Endodermal cell (in vitro differentiated cells): ENCODE measurements around the gene MFAP4. TPM values are rescaled to one million over a fixed set of nuclear protein-coding genes. Genes with fewer than 3 reads are reported as not detected.

ENCODE experiments used
- DNase-seq: peaks from one replicate; pipeline ENCODE4 v3.0.0-alpha.2; 2017
- H3K27ac ChIP-seq: 2 replicates; pipeline ENCODE4 v1.5.1; 2013; ENCODE audit warnings: mild to moderate bottlenecking, low read depth, low read length, moderate library complexity
- H3K27me3 ChIP-seq: 2 replicates; pipeline ENCODE4 v1.6.1; 2013; ENCODE audit warnings: mild to moderate bottlenecking, low read length, moderate library complexity; ENCODE audit not compliant: insufficient read depth, control insufficient read depth, poor library complexity, severe bottlenecking
- H3K36me3 ChIP-seq: 2 replicates; pipeline ENCODE4 v1.7.0; 2013; ENCODE audit warnings: mild to moderate bottlenecking, low read length, moderate library complexity; ENCODE audit not compliant: control insufficient read depth, insufficient read depth
- H3K4me1 ChIP-seq: one replicate; pipeline ENCODE4 v1.7.0; 2013; ENCODE audit warnings: low read length; ENCODE audit not compliant: control insufficient read depth, insufficient read depth
- H3K4me3 ChIP-seq: 2 replicates; pipeline ENCODE4 v1.5.1; 2013; ENCODE audit warnings: mild to moderate bottlenecking, low read length, moderate library complexity
- H3K9ac ChIP-seq: 2 replicates; pipeline ENCODE4 v1.6.1; 2013; ENCODE audit warnings: mild to moderate bottlenecking, low read length, moderate library complexity; ENCODE audit not compliant: poor library complexity, severe bottlenecking; ENCODE audit errors: extremely low read depth
- H3K9me3 ChIP-seq: 2 replicates; pipeline ENCODE4 v1.6.1; 2013; ENCODE audit warnings: mild to moderate bottlenecking, low read length, moderate library complexity; ENCODE audit not compliant: control insufficient read depth
- H3K27ac Mint-ChIP-seq: 2 replicates; pipeline ENCODE4 v1.8.0; 2020; ENCODE audit warnings: mixed read lengths
- H3K27me3 Mint-ChIP-seq: 2 replicates; pipeline ENCODE4 v1.8.0; 2021; ENCODE audit warnings: mild to moderate bottlenecking, mixed read lengths; ENCODE audit not compliant: insufficient read depth
- H3K36me3 Mint-ChIP-seq: 2 replicates; pipeline ENCODE4 v1.8.0; 2020; ENCODE audit warnings: low read depth, mixed read lengths
- H3K4me1 Mint-ChIP-seq: 2 replicates; pipeline ENCODE4 v1.8.0; 2020; ENCODE audit warnings: mixed read lengths
- H3K4me3 Mint-ChIP-seq: 2 replicates; pipeline ENCODE4 v1.8.0; 2020; ENCODE audit warnings: mild to moderate bottlenecking, moderate library complexity, mixed read lengths
- H3K9me3 Mint-ChIP-seq: 2 replicates; pipeline ENCODE4 v1.8.0; 2020; ENCODE audit warnings: mild to moderate bottlenecking, mixed read lengths
- WGBS, 2 experiments: methylation state at CpG; one replicate each; pipeline versions ENCODE4 v1.1.5 to v1.1.7; 2013; ENCODE audit warnings: missing lambda C conversion rate in 2 of 2, mixed read lengths in 1 of 2; ENCODE audit not compliant: insufficient coverage in 1 of 2, insufficient read length in 1 of 2; 5-methylcytosine and 5-hydroxymethylcytosine counted together
- total RNA-seq, 2 donors: library from RNA; stranded (reverse); fragmentation: NEBNext Ultra II Directional in 1 of 2; extraction: Animal tissue kit (Norgen Biotek cat#: 25700) in 1 of 2; gene quantifications; 2 replicates in 1 of 2; 3 replicates in 1 of 2; pipeline ENCODE4 v1.2.1, GENCODE V29; 2021
- TF ChIP-seq, protein P1 (sequence below): fragments of 200-600 bp; sonication (generic); conservative IDR thresholded peaks from 2 replicates; pipeline ENCODE4 v1.5.0; 2021; ENCODE audit warnings: antibody characterized with exemption, mild to moderate bottlenecking

Gene MFAP4
- total RNA-seq, 2 donors from 2014 or later, result 11.1 to 36.8 TPM

DNA sequence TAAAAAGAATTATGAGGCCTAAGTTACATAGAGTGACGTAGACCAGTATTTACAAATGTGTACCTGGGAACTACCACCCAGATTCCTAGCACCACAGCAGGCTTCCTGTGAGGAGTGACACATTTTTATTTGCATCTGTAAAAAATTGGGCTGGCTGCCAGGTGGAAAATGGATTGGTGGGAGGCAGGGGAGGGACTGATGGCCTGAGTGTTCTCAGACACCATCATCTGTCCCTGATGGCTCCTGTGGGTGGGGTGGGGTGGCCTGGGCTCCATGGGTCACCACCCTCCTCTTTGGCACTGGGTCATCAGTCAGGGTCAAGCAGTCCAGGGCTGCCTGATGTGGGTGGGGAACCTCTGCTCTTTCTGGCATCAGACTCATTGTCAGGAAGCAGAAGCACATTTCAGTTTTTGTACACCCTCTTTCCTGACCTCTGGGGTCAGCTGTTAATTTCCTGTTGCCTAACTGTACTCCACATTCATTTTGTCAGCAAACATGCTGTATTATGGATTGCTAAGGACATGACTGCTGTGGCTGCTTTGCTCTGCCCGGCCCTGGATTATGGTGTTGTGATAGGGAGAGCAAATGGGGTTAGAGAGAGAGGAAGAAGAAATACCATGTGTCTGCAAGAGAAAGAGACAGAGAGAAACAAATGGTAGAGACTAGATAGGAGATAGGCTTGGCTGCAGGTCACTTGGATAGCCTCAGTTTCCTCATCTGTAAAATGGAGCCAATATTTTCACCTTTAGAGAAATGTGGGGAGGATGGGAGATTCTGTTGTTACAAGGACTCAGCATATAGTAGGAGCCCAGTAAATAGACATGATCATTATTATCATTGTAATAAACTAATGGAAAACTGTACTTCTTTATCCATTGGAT is 11.6 kb upstream of the MFAP4 start:
- TF ChIP-seq, protein P1, sequence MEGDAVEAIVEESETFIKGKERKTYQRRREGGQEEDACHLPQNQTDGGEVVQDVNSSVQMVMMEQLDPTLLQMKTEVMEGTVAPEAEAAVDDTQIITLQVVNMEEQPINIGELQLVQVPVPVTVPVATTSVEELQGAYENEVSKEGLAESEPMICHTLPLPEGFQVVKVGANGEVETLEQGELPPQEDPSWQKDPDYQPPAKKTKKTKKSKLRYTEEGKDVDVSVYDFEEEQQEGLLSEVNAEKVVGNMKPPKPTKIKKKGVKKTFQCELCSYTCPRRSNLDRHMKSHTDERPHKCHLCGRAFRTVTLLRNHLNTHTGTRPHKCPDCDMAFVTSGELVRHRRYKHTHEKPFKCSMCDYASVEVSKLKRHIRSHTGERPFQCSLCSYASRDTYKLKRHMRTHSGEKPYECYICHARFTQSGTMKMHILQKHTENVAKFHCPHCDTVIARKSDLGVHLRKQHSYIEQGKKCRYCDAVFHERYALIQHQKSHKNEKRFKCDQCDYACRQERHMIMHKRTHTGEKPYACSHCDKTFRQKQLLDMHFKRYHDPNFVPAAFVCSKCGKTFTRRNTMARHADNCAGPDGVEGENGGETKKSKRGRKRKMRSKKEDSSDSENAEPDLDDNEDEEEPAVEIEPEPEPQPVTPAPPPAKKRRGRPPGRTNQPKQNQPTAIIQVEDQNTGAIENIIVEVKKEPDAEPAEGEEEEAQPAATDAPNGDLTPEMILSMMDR, result no peak
- Histone ChIP-seq H3K4me3 (no peak overlapping the region), H3K4me1 (peaks cover 8% of the 10 kb centered on the region), H3K27ac (no peak overlapping the region), H3K9me3 (no peaks in the 10 kb centered on the region), H3K27me3 (no peaks in the 10 kb centered on the region), H3K9ac (no peak overlapping the region), H3K36me3 (no peaks in the 10 kb centered on the region)
- 89 to 100% methylated on average over 1 to 2 of the region's 2 CpGs for WGBS, 2 experiments
- Mint-ChIP-seq H3K27me3 (peaks cover 2% of the 10 kb centered on the region), H3K4me3 (no peak overlapping the region), H3K36me3 (no peaks in the 10 kb centered on the region), H3K27ac (no peak overlapping the region), H3K9me3 (peaks cover 3% of the 10 kb centered on the region), H3K4me1 (peaks cover 19% of the 10 kb centered on the region)
- DNase-seq, result peak; percentile 54

DNA sequence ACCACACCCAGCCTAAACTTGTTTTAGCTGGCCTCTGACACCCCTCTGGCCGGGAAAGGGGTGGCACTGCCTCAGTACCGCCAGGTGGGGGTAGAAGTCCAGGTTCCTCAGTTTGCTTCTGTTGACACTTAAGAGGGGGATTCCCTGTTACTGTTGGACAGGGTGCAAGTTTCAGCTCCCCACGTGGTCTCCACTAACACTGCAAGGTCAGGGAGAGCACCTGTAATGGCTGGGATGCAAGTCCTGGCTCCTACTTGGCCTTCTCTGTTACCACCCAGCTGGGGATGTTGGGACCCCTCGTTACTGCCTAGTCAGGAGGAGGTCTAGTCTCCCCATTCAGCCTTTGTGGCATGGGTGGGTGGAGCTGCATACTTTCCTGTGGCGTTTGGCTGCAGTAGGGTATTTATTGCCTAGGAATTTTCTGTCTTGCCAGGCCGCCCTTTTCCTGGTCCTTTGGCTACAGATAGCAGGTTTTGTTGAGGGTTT is 10.6 kb upstream of the MFAP4 start:
- H3K36me3 Mint-ChIP-seq, result no peaks in the 10 kb centered on the region
- Histone ChIP-seq H3K4me1 (peaks cover 8% of the 10 kb centered on the region), H3K27me3 (no peaks in the 10 kb centered on the region), H3K27ac (no peak overlapping the region), H3K9me3 (no peaks in the 10 kb centered on the region), H3K4me3 (no peak overlapping the region), H3K9ac (no peak overlapping the region), H3K36me3 (no peaks in the 10 kb centered on the region)
- peak; percentile 88 for DNase-seq
- peaks cover 2% of the 10 kb centered on the region for H3K27me3 Mint-ChIP-seq
- no peak overlapping the region for H3K27ac Mint-ChIP-seq
- 79 to 100% methylated on average over 2 to 6 of the region's 6 CpGs for WGBS, 2 experiments
- TF ChIP-seq, protein P1, result peak; percentile 77
- H3K4me1 Mint-ChIP-seq, result peaks cover 29% of the 10 kb centered on the region
- no peak overlapping the region for H3K4me3 Mint-ChIP-seq
- H3K9me3 Mint-ChIP-seq, result peaks cover 3% of the 10 kb centered on the region

DNA sequence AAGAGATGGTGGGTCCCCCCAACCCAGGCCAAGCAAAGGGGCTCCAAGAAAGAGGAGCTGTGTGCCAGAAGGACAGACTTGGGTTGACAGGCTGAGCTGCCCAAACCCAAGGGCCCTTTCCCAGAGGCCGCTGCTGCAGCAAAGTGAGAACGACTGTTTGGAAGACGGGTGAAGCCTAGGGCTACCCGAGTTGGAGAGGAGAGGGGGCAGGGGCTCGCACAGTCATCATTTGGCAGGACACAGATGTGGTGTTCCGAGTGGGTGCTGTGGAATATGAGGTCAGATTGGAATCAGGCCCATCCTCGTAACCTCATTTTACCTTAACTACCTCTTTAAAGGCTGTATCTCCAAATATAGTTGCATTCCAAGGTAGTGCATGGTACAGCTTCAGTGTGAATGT is 5.3 kb upstream of the MFAP4 start:
- Mint-ChIP-seq H3K27ac (no peak overlapping the region), H3K9me3 (peaks cover 3% of the 10 kb centered on the region), H3K36me3 (no peaks in the 10 kb centered on the region), H3K27me3 (peaks cover 4% of the 10 kb centered on the region), H3K4me3 (no peak overlapping the region), H3K4me1 (peaks cover 35% of the 10 kb centered on the region)
- no peak overlapping the region for H3K4me3 ChIP-seq
- H3K9ac ChIP-seq, result no peak overlapping the region
- H3K36me3 ChIP-seq, result no peaks in the 10 kb centered on the region
- DNase-seq, result no peak
- no peaks in the 10 kb centered on the region for H3K4me1 ChIP-seq
- 93 to 97% methylated on average over 3 to 7 of the region's 7 CpGs for WGBS, 2 experiments
- H3K27me3 ChIP-seq, result no peaks in the 10 kb centered on the region
- H3K27ac ChIP-seq, result no peak overlapping the region
- H3K9me3 ChIP-seq, result no peaks in the 10 kb centered on the region
- TF ChIP-seq, protein P1, result no peak
